Glomerular visceral epithelial cell (primary cell): ENCODE results near the gene DPEP2.
"Not testable (repeated sequence)": the region's sequence is repeated elsewhere in the genome, so short reads cannot be mapped to it uniquely, and the experiment has no call there.

Experiments used
- DNase-seq: peaks from one replicate; pipeline ENCODE4 v3.0.0-alpha.2; 2016; ENCODE audit errors: extremely low spot score

The DPEP2 gene

GRCh38 chr16:68005786-68006286, 6.6 kb upstream of the DPEP2 start:
- no peak for DNase-seq

- DNase-seq, result no peak
Observed at GRCh38 chr16:68005211-68005610, 5.9 kb upstream of the DPEP2 start.

GRCh38 chr16:68003031-68003430, 3.7 kb upstream of the DPEP2 start:
- no peak for DNase-seq

GRCh38 chr16:68000450-68000849, 1.2 kb upstream of the DPEP2 start:
- DNase-seq, result no peak

- no peak for DNase-seq
Observed at GRCh38 chr16:67999985-68000384, 701 bp upstream of the DPEP2 start.

- DNase-seq, result not testable (repeated sequence)
Observed at GRCh38 chr16:67998231-67998778, 979 bp downstream of the DPEP2 start.

GRCh38 chr16:67996666-67997065, 2.6 kb downstream of the DPEP2 start:
- DNase-seq, result no peak

- no peak for DNase-seq
Observed at GRCh38 chr16:67995423-67995822, 3.9 kb downstream of the DPEP2 start.

GRCh38 chr16:67994040-67994408, 5.3 kb downstream of the DPEP2 start:
- DNase-seq, result not testable (repeated sequence)

GRCh38 chr16:67993207-67994039, 5.9 kb downstream of the DPEP2 start:
- DNase-seq, result peak; percentile 73

- DNase-seq, result no peak
Observed at GRCh38 chr16:67992661-67993206, 6.5 kb downstream of the DPEP2 start.

GRCh38 chr16:67990018-67990386, 9.3 kb downstream of the DPEP2 start:
- DNase-seq, result no peak

- no peak for DNase-seq
Observed at GRCh38 chr16:67989322-67990017, 9.8 kb downstream of the DPEP2 start.

- no peak for DNase-seq
Observed at GRCh38 chr16:67988675-67989074, 10.6 kb downstream of the DPEP2 start.

GRCh38 chr16:67987460-67988160, 11.7 kb downstream of the DPEP2 start:
- DNase-seq, result peak; percentile 40

- no peak for DNase-seq
Observed at GRCh38 chr16:67986949-67987348, 12.3 kb downstream of the DPEP2 start.

- no peak for DNase-seq
Observed at GRCh38 chr16:67982011-67982696, 17.1 kb downstream of the DPEP2 start.

GRCh38 chr16:67979955-67980678, 19.2 kb downstream of the DPEP2 start, which contains the start of gene DPEP3:
Gene DPEP3 (minus strand): TSS chr16:67980499. CDS start chr16:67980380, 119 bp downstream.
- DNase-seq, result no peak

- DNase-seq, result no peak
Observed at GRCh38 chr16:67977469-67978227, 21.6 kb downstream of the DPEP2 start.

GRCh38 chr16:67977005-67977404, 22.3 kb downstream of the DPEP2 start:
- no peak for DNase-seq
